HG03571 (cell line): ENCODE results near the gene DACT2.
"Not testable (repeated sequence)": the region's sequence is repeated elsewhere in the genome, so short reads cannot be mapped to it uniquely, and the experiment has no call there.

Experiments
- ATAC-seq: cut with Tn5 transposase; IDR thresholded peaks from one replicate; pipeline ENCODE4 v1.9.1; 2021; ENCODE audit not compliant: unreplicated experiment

Gene DACT2, protein sequence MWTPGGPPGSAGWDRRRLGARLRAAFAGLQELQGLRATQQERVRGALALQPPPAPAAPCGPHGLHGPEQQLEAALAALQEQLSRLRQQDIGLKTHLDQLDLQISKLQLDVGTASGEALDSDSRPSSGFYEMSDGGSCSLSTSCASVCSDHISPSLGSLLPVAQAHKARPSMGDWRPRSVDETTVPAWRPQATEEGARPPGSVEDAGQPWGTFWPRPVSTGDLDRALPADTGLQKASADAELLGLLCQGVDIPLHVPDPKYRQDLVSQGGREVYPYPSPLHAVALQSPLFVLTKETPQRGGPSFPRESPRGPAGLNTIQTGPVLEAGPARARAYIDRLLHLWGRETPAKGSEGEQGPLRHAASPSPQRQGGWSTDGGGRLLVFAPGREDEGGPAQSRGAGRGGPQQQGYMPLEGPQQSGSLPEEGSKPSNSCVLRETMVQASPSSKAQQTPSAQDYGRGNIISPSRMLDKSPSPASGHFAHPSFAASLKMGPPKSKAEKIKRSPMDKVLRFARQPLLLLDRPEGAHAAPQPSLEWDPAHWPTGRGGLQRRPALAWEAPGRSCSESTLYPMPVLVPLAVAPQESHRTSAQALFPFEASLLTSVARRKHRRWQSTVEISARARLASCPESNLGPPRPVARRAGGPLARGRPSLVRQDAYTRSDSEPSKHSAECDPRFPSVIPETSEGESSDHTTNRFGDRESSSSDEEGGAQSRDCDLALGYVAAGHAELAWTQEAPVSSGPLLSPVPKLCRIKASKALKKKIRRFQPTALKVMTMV

DNA sequence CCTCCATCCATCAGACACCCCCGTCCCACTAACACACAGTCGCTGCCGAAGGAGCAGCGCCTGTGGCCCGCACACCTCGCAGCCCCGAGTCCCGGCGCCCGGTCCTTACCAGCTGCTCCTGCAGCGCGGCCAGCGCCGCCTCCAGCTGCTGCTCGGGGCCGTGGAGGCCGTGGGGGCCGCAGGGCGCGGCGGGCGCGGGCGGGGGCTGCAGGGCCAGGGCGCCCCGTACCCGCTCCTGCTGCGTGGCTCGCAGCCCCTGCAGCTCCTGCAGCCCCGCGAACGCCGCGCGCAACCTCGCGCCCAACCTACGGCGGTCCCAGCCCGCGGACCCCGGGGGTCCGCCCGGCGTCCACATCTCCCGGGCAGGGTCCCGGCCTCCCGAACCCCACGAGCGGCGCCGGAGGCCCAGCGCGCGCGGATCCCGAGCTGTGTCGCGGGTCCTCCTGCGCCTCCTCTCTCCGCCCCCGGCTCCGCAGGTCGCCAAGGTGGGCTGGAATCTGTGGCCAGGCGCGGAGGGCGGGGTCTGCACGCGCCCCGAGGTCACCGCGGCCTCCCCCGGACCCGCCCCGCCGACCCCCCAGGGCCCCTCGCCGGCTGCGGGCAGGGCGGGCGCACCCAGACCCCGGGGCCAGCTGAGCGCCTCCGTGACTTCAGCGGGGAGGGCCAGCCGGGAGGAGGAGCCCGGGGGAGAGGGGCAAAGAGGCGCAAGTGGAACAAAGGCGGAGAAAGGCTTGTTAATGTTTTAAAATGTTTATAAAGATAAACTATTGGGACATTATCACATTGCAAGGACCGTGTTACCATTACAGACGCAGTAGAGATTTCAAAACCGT is at the start of gene DACT2:
TSS of gene DACT2 (minus strand) at position 499 of the 833 bp plus-strand sequence. CDS start at position 355, 144 bp downstream.
- ATAC-seq, result no peak

DNA sequence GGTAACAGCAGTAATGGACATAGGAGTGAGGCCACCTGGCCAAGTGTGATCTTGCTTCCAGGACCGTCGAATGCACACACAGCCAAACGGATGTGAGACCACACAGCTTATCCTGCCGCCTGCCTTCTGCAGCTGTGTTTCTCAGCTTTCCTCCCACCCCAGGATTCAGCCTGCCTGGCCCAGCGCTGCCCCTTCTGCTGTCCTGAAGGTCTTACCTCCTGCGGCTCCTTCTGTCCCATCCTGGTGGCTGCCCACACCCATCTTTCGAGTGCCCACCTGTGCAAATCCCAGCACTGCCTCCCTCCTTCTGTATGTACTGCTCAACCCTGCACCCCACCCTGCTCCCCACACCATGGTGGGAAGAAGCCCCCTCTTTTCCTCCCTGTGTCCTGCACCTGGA is 49.4 kb upstream of the DACT2 start:
- ATAC-seq, result no peak

DNA sequence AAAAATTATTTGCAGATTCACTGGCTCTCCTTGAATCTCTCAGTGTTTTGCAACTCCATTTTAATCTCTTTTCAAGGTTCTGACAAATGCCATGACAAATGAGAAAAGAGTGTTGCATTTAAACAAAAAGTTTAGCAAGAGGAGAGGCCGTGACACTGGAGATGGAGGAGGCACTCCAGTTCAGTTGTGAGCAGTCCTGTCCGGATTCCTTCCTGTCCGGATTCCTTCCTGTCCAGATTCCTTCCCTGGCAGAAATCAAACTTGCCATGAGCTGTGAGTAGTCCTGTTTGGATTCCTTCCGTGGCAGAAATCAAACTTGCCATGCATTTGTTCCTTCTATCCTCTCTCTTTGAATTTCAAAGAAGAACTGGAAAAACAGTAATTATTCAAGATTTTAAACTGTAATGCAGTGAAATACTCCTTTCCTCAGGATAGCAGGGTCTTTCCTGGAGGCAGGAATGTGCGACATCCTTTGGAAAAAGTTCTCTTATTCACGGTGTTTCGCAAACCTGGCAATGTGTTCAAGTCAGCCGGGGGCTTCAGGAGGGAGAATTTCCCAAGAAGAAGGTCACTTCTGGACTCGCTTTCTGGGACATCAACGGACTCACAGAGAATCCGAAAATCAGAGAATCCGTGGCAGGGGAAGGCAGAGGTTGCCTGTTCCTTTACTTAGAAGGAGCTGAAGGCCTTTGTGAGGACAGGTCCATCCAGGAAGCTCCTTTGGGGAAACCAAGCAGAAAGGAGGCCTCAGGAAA is 48.7 kb upstream of the DACT2 start:
- no peak for ATAC-seq

GRCh38 chr6:168367285-168367751 is 47.7 kb upstream of the DACT2 start:
- no peak for ATAC-seq

- no peak for ATAC-seq
Observed at GRCh38 chr6:168366473-168366872, 46.9 kb upstream of the DACT2 start.

- no peak for ATAC-seq
Observed at GRCh38 chr6:168365422-168366165, 46.0 kb upstream of the DACT2 start.

DNA sequence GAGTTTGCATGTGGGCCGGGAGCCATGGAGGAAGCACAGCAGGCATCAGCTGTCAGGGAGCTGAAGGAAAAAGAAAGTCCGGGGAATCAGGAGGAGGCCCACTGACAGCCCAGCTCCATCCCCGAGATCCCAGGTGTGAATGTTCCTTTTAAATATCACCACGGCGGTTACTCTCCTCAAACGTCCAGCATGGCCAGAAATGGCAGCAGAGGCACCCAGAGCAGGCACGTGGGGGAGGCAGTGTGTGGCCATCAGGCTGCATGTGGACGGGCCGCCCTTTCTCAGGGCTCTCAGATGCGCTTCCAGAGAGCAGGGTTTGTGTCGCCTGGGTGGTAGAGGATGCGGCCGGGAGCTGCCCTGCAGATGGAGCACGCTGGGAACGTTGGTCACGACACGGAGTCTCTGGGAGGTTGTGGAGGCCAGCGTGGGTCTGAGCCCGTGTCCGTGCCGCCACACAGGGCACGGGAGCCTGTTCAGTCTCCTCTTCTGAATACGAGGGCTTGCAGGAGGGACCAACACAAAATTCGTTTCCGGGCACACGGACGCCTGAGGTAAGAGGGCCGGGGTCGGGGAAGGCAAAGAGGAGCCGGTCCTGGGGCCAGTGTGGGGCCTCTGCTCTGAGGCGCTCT is 45.3 kb upstream of the DACT2 start:
- ATAC-seq, result no peak

GRCh38 chr6:168363811-168364792 is 44.5 kb upstream of the DACT2 start:
- no peak for ATAC-seq

GRCh38 chr6:168363302-168363701 is 43.7 kb upstream of the DACT2 start:
- ATAC-seq, result no peak

DNA sequence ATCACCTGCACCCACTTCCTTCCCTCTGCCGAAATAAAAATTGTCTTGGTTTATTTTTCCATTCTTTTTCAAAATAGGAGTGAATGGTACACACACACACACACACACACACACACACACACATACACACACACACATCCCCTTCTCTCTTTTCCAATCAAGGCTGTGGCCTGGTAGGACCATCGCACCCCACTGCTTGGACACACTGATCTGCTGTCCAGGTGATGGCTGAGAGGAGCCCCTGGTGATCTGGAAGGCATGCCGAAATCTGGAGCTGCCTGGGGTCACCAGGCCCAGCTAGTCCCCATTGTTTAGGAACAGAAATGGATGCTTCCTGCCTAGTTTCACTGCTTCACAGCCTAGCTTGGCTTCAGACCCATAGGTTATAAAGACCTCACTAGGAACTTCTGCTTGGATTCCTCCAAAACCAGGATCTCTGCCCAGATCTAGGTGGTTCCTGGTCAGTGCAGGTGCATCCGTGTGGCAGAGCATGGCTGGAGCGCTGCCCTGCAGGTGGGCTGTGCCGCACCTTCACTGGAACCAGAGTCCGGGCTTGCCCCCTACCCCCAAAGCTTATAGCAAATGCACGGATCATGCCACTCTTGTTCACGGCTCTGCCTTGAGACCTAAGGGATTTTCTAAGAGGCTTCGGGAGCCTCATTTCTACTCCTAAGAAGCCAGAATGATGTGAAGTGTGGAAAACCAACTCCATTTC is 42.9 kb upstream of the DACT2 start:
- no peak for ATAC-seq

DNA sequence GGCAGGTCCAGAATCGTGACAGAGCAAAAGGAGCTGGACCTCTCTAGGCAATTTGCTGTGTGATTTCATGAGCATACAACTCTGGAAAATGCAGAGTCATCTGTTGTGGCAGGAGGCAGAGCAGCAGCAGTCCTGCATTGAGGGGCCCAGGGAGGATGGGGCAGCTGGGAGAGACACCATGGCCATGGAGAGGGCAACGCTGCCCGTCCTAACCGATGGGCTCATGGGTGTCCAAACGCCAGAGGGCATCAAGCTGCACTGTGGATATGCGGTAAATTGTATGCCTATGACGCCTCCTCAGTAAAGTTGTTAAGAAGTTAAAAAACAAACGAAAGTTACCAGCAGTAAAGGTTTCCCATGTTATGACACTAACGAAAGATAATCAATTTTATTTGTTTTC is 42.2 kb upstream of the DACT2 start:
- ATAC-seq, result no peak

- no peak for ATAC-seq
Observed at GRCh38 chr6:168359794-168360193, 40.2 kb upstream of the DACT2 start.

DNA sequence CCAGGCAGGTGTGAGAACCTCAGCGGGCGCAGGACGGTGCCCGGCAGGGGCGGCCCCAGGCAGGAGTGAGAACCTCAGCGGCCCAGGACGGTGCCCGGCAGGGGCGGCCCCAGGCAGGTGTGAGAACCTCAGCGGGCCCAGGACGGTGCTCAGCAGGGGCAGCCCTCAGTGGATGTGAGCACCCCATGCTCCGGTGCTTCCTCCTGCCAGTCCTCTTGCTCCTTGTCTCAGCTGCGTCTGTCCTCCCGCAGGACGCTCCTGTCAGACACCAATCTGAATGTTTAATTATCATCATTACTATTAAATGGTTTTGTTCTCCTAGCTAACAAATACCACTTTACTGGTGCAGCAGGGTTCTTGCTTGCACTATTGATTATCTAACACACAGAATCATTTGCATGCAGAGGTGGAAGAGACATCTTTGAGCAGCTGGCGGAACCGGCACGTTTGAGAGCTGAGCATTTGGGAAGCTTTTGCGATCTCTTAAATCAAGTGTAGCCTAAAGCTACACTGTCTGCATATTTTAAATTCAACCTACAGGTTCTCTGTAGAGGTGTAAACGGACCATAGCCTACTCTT is 39.4 kb upstream of the DACT2 start:
- ATAC-seq, result no peak

DNA sequence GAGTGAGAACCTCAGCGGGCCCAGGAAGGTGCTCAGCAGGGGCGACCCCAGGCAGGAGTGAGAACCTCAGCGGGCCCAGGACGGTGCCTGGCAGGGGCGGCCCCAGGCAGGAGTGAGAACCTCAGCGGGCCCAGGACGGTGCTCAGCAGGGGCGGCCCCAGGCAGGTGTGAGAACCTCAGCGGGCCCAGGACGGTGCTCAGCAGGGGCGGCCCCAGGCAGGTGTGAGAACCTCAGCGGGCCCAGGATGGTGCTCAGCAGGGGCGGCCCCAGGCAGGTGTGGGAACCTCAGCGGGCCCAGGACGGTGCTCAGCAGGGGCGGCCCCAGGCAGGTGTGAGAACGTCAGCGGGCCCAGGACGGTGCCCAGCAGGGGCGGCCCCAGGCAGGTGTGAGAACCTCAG is 37.3 kb upstream of the DACT2 start:
- not testable (repeated sequence) for ATAC-seq

DNA sequence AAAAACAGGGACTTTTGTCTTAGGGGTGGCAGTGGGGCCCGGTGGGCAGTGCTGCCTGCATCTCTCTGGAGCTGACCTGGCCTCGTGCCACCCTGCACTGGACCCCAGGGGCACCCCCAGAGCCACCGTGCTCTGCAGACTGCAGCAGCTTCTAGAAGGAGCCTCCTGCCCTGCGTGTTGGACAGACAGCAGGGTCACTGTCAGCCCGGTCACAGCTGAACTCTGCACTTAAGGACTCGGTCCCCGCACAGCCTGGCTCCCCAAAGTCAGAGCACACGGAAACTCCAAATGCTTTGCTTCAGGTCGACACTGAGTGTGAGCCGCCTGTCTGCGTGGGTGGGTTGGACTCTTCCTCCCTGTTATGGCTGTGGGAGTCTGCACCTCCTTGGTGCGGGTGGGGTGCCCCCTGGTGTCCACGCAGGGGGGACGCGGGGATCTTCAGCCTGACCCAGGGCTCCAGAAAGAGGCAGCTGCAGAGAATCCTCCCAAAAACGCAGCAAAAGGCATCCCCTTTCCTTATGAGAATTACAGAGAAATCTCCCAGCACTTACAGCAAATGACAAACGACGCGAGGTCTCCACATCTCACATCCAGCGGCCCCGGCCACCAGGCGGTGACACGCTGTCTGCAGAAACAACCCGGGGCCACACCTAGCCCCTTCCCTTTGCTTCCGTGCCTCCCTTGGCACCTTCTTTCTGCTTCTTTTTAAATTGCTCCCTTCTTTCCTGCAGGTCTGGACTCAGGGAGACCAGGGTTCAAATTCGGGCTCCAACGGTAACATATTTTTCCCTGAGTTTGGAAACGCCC is 36.3 kb upstream of the DACT2 start:
- ATAC-seq, result no peak

DNA sequence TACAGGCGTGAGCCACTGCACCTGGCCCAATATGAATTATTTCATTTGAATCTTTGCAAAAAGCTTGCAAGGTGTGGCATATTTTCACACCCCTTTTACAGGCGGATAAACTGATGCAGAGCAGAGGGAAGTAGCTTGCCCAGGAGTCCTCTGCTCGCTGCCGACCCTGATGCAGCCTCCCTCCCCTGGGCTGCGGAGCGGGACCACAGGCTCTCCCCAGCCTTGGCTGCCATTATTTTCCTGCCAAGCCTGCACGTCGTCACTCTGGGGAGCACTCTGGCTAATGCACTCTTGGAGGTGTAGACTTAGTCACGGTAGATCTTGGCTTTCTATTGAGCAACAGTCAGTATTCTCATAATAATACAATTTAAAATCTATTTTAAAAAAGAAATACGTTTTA is 34.8 kb upstream of the DACT2 start:
- ATAC-seq, result no peak
